ENCODE data around the gene SLC9A2.

DNA sequence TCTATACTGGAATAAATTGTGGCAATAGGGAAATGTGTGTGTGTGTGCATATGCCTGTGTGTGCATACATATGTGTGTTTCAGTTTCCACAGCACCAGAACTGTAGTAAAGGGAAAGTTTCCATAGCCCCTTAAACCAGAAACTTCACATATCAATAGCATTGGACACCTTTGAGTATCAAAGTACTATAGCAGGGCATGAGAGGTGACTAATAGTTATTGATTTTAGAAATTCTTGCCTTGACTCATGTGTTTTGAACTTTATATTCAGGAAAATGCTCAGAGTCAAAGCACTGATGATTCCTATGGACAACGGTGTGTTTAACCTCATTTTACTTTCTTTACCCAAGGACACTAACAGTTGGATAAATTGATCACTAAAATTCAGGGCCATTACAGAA, 50.0 kb downstream of the SLC9A2 start:
- TF ChIP-seq, protein P1, sequence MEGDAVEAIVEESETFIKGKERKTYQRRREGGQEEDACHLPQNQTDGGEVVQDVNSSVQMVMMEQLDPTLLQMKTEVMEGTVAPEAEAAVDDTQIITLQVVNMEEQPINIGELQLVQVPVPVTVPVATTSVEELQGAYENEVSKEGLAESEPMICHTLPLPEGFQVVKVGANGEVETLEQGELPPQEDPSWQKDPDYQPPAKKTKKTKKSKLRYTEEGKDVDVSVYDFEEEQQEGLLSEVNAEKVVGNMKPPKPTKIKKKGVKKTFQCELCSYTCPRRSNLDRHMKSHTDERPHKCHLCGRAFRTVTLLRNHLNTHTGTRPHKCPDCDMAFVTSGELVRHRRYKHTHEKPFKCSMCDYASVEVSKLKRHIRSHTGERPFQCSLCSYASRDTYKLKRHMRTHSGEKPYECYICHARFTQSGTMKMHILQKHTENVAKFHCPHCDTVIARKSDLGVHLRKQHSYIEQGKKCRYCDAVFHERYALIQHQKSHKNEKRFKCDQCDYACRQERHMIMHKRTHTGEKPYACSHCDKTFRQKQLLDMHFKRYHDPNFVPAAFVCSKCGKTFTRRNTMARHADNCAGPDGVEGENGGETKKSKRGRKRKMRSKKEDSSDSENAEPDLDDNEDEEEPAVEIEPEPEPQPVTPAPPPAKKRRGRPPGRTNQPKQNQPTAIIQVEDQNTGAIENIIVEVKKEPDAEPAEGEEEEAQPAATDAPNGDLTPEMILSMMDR (IDR thresholded peaks at IDR 0.05), result no peak
- TF ChIP-seq POLR2AphosphoS5 (IDR thresholded peaks at IDR 0.05), result no peak
- TF ChIP-seq EP300 (IDR thresholded peaks at IDR 0.05), result no peak
- no peak for TF ChIP-seq POLR2A (IDR thresholded peaks at IDR 0.05)

All from upper lobe of left lung (tissue), 4 donors.